ENCODE data around the gene TCL1B. TPM values are rescaled to one million over a fixed set of nuclear protein-coding genes. Genes with fewer than 3 reads are reported as not detected.

The TCL1B gene
- total RNA-seq (2021; fragmentation: NEBNext Ultra II Directional; extraction: Animal tissue kit (Norgen Biotek cat#: 25700)) = 7.5 and 9.6 TPM in 2 replicates
- polyA plus RNA-seq (2011; rRNA removed) = 11.5 and 14.7 TPM in 2 replicates
- 14.7 TPM for polyA plus RNA-seq (2011; cell fraction: cytosol; rRNA removed)
- 14.3 TPM for polyA plus RNA-seq (2011; cell fraction: nucleus; rRNA removed)
- polyA plus RNA-seq (2012, experiment 1 of 2) = 5.0 to 9.1 TPM (median 5.9 TPM) in 4 replicates
- polyA plus RNA-seq (2012, experiment 2 of 2) = 4.6 TPM
- 6.5 TPM for polyA plus RNA-seq (2013, experiment 1 of 2)
- 6.0 TPM for polyA plus RNA-seq (2013, experiment 2 of 2)
- polyA minus RNA-seq (2011; rRNA and poly(A)+ RNA removed) = 4.6 and 5.3 TPM in 2 replicates
- polyA minus RNA-seq (2011; cell fraction: cytosol; rRNA and poly(A)+ RNA removed) = 1.4 TPM
- polyA minus RNA-seq (2011; cell fraction: nucleus; rRNA and poly(A)+ RNA removed) = 3.5 TPM
- long read RNA-seq, experiment 1, partial matches to known transcripts = 1 of 10 reads
- long read RNA-seq, experiment 1, other reads (novel, unspliced or antisense) = 9 of 10 reads
- long read RNA-seq, experiment 2, transcript TCL1B-201 (4 exons, 1,166 nt) = major isoform, 11 of 13 reads
- long read RNA-seq, experiment 2, partial matches to known transcripts = 0 of 13 reads
- long read RNA-seq, experiment 2, other reads (novel, unspliced or antisense) = 2 of 13 reads

GRCh38 chr14:95685978-95686922 lies at the start of gene TCL1B:
Gene TCL1B, plus strand, starts transcription at chr14:95686426. Its CDS starts 42 bp downstream, at chr14:95686468.
- peak within 1 kb of the TSS in 1 of 2 experiments; percentile 32; a peak in 2 of 4 replicates for H3K4me2 ChIP-seq (ENCODE audit: insufficient read depth in 1 of 2, low read depth in 2 of 2, low read length in 2 of 2)
- no peak for TF ChIP-seq KDM4A (IDR thresholded peaks at IDR 0.05; ENCODE audit: low read depth, low read length, severe bottlenecking)
- no peak for TF ChIP-seq ATF3 (IDR thresholded peaks at IDR 0.05; ENCODE audit: insufficient read depth, low read depth, low read length)
- no peak for TF ChIP-seq RNF2 (IDR thresholded peaks at IDR 0.05; ENCODE audit: borderline replicate concordance, low read depth, low read length, missing control alignments, poor library complexity, severe bottlenecking)
- TF ChIP-seq SRF (IDR thresholded peaks at IDR 0.05; ENCODE audit: low read depth, low read length) = peak; percentile 10; the same call in 1 of the 2 replicates
- no peak for TF ChIP-seq CTBP2 (IDR thresholded peaks at IDR 0.05; ENCODE audit: borderline replicate concordance, insufficient read depth, insufficient read length, low read length)

More at GRCh38 chr14:95685978-95686922, at the start of gene TCL1B:
- Histone ChIP-seq H2BK5ac (ENCODE audit: low read depth, low read length) (peak within 1 kb of the TSS; percentile 77; the same call in 1 of the 2 replicates), H2BK20ac (ENCODE audit: low read length) (peak within 1 kb of the TSS; percentile 83; the same call in 1 of the 2 replicates), H3K9me3 (ENCODE audit: insufficient read depth in 2 of 2, low read depth in 1 of 2, low read length in 1 of 2) (no peaks in the 10 kb centered on the region), H3K18ac (ENCODE audit: extremely low read depth, low read length) (peak within 1 kb of the TSS; percentile 86), H2AFZ (ENCODE audit: low read length) (no peak within 1 kb of the TSS), H4K5ac (ENCODE audit: insufficient read length, low read depth, low read length) (peak within 1 kb of the TSS; percentile 8), H4K8ac (ENCODE audit: extremely low read depth, insufficient read depth, low read length) (peak within 1 kb of the TSS; percentile 81), H3K4me3 (ENCODE audit: extremely low read depth in 1 of 4, insufficient read depth in 2 of 4, low read depth in 3 of 4, low read length in 4 of 4) (no peak within 1 kb of the TSS), H3K36me3 (ENCODE audit: control insufficient read depth in 2 of 4, insufficient read depth in 4 of 4, low read length in 3 of 4) (no peaks in the 10 kb centered on the region), H3K4ac (replicated peaks; ENCODE audit: insufficient read length, low read depth, low read length) (peak within 1 kb of the TSS; percentile 90), H2AK5ac (ENCODE audit: low read depth, low read length) (peak within 1 kb of the TSS; percentile 46; the same call in 1 of the 2 replicates), H3K27ac (ENCODE audit: low read depth, low read length) (no peak within 1 kb of the TSS), H3K27me3 (replicated peaks in 1 of 4; ENCODE audit: control insufficient read depth in 3 of 4, extremely low read depth in 1 of 4, insufficient read depth in 3 of 4, low read length in 3 of 4) (peaks cover 0 to 3% (median 0%) of the 10 kb centered on the region in 4 experiments; a peak in 3 of 7 replicates), H3K23ac (ENCODE audit: insufficient read length) (no peak within 1 kb of the TSS), H3K4me1 (replicated peaks in 1 of 4; ENCODE audit: control insufficient read depth in 3 of 4, insufficient read depth in 4 of 4, low read length in 3 of 4) (peaks cover 4 to 10% (median 6%) of the 10 kb centered on the region in 4 experiments), H4K20me1 (replicated peaks in 1 of 2; ENCODE audit: control insufficient read depth in 1 of 2, insufficient read depth in 2 of 2, low read length in 2 of 2) (no peaks in the 10 kb centered on the region), H3K14ac (ENCODE audit: insufficient read length) (no peak within 1 kb of the TSS), H4K91ac (replicated peaks; ENCODE audit: insufficient read length, low read length) (peak within 1 kb of the TSS; percentile 75), H2BK120ac (replicated peaks; ENCODE audit: low read depth, low read length) (peak within 1 kb of the TSS; percentile 85), H3K79me2 (ENCODE audit: control insufficient read depth in 1 of 2, insufficient read depth in 2 of 2, low read length in 2 of 2) (no peaks in the 10 kb centered on the region), H2BK15ac (ENCODE audit: low read length) (peak within 1 kb of the TSS; percentile 76), H3K9ac (replicated peaks in 1 of 4; ENCODE audit: extremely low read depth in 1 of 4, low read depth in 3 of 4, low read length in 3 of 4) (no peak within 1 kb of the TSS), H3K79me1 (ENCODE audit: low read depth, low read length) (no peaks in the 10 kb centered on the region), H3K56ac (replicated peaks; ENCODE audit: insufficient read length, low read depth, low read length) (no peak within 1 kb of the TSS), H3K23me2 (ENCODE audit: low read depth, low read length) (no peaks in the 10 kb centered on the region), H2BK12ac (ENCODE audit: low read depth, low read length) (peak within 1 kb of the TSS; percentile 77; the same call in 1 of the 2 replicates)
- ChIA-PET CTCF (ENCODE audit: partially characterized antibody) (interaction anchor here (0.6 to 7.2 kb wide), 33 partner anchors 9 to 412 kb away, joined by 3 to 107 read pairs (median 4); no protein-coding TSS in a partner anchor), POLR2A (ENCODE audit: partially characterized antibody) (interaction anchor here (1.1 kb wide), 1 partner anchor 8 kb away, joined by 3 read pairs; no protein-coding TSS in a partner anchor)
- peak in 1 of 2 experiments; percentile 63 for DNase-seq (ENCODE audit: low read depth in 1 of 2, low spot score in 2 of 2)
- no peak for FAIRE-seq
- 82% methylated on average over 29 of the region's 38 CpGs; no CpG with 5 or more reads in 1 of the 2 experiments for WGBS, 2 experiments (ENCODE audit: extremely low coverage in 1 of 2, insufficient coverage in 1 of 2, insufficient read length in 1 of 2, insufficient replicate concordance in 2 of 2, low coverage in 1 of 2, low lambda C conversion rate in 2 of 2, missing lambda C conversion rate in 1 of 2)
